ENCODE data around the gene ABO.

- TF ChIP-seq CTCF (IDR thresholded peaks at IDR 0.05; ENCODE audit: borderline replicate concordance, extremely low read depth, low read length, poor library complexity, severe bottlenecking) (no peak), EZH2 (IDR thresholded peaks at IDR 0.05; ENCODE audit: borderline replicate concordance, low read depth, low read length, severe bottlenecking) (no peak)
Measured at GRCh38 chr9:133239533-133240090, 35.4 kb downstream of the ABO start.
